ENCODE data around the gene CLTC. TPM values are rescaled to one million over a fixed set of nuclear protein-coding genes. Genes with fewer than 3 reads are reported as not detected.

CLTC gene
- total RNA-seq, 1 donor from 2014 or later: 225 TPM

- H3K36me3 Mint-ChIP-seq: peaks cover 2% of the 10 kb centered on the region
- no peaks in the 10 kb centered on the region for H3K9me3 Mint-ChIP-seq
- Histone ChIP-seq H3K79me2 (ENCODE audit: low read depth) (peaks cover 56% of the 10 kb centered on the region), H4K20me1 (ENCODE audit: low read depth) (peaks cover 34% of the 10 kb centered on the region), H3K4me1 (peaks cover 29% of the 10 kb centered on the region), H3F3A (ENCODE audit: low read depth) (peaks cover 26% of the 10 kb centered on the region), H3K4me2 (peak overlapping the region; percentile 85), H3K9ac (peak overlapping the region; percentile 71), H3K9me3 (ENCODE audit: low read depth) (no peaks in the 10 kb centered on the region), H3K36me3 (no peaks in the 10 kb centered on the region), H3K27ac (peak overlapping the region; percentile 99), H3K27me3 (no peaks in the 10 kb centered on the region), H2AFZ (replicated peaks) (peak overlapping the region; percentile 86), H3K4me3 (peak overlapping the region; percentile 91)
- H3K27ac Mint-ChIP-seq: peak overlapping the region; percentile 100
- no peak for TF ChIP-seq CTCF (IDR thresholded peaks at IDR 0.05)
- TF ChIP-seq EZH2phosphoT487 (IDR thresholded peaks at IDR 0.05): no peak
- TF ChIP-seq EZH2 (IDR thresholded peaks at IDR 0.05): no peak
- no peak for DNase-seq (ENCODE audit: low spot score)
- H3K4me3 Mint-ChIP-seq: peak overlapping the region; percentile 99
- H3K4me1 Mint-ChIP-seq: peaks cover 39% of the 10 kb centered on the region
- peaks cover 2% of the 10 kb centered on the region for H3K27me3 Mint-ChIP-seq (ENCODE audit: insufficient read depth, low read depth)
These were observed 729 bp upstream of the CLTC start for GRCh38 chr17:59619035-59619297.

GRCh38 chr17:59620064-59620359, 317 bp downstream of the CLTC start:
- Mint-ChIP-seq H3K36me3 (peaks cover 2% of the 10 kb centered on the region), H3K27ac (peak overlapping the region; percentile 100), H3K4me1 (peaks cover 39% of the 10 kb centered on the region), H3K27me3 (ENCODE audit: insufficient read depth, low read depth) (peaks cover 2% of the 10 kb centered on the region), H3K4me3 (peak overlapping the region; percentile 99), H3K9me3 (no peaks in the 10 kb centered on the region)
- Histone ChIP-seq H3K9me3 (ENCODE audit: low read depth) (no peaks in the 10 kb centered on the region), H3K36me3 (no peaks in the 10 kb centered on the region), H3K79me2 (ENCODE audit: low read depth) (peaks cover 66% of the 10 kb centered on the region), H3K27me3 (no peaks in the 10 kb centered on the region), H3K4me1 (peaks cover 29% of the 10 kb centered on the region), H3F3A (ENCODE audit: low read depth) (peaks cover 26% of the 10 kb centered on the region), H2AFZ (replicated peaks) (peak overlapping the region; percentile 86), H3K9ac (peak overlapping the region; percentile 90), H3K4me2 (peak overlapping the region; percentile 85), H3K4me3 (peak overlapping the region; percentile 91), H4K20me1 (ENCODE audit: low read depth) (peaks cover 42% of the 10 kb centered on the region), H3K27ac (peak overlapping the region; percentile 99)
- no peak for DNase-seq (ENCODE audit: low spot score)
- TF ChIP-seq EZH2 (IDR thresholded peaks at IDR 0.05) (peak; percentile 5), EZH2phosphoT487 (IDR thresholded peaks at IDR 0.05) (no peak), CTCF (IDR thresholded peaks at IDR 0.05) (no peak)

GRCh38 chr17:59620518-59621259, 994 bp downstream of the CLTC start:
- Mint-ChIP-seq H3K27ac (peak overlapping the region; percentile 100), H3K36me3 (peaks cover 5% of the 10 kb centered on the region), H3K4me1 (peaks cover 39% of the 10 kb centered on the region), H3K4me3 (peak overlapping the region; percentile 99), H3K9me3 (no peaks in the 10 kb centered on the region), H3K27me3 (ENCODE audit: insufficient read depth, low read depth) (peaks cover 2% of the 10 kb centered on the region)
- peak overlapping the region; percentile 91 for H3K4me3 ChIP-seq
- peaks cover 45% of the 10 kb centered on the region for H4K20me1 ChIP-seq (ENCODE audit: low read depth)
- peak overlapping the region; percentile 85 for H3K4me2 ChIP-seq
- H3F3A ChIP-seq (ENCODE audit: low read depth): peaks cover 26% of the 10 kb centered on the region
- H3K9me3 ChIP-seq (ENCODE audit: low read depth): no peaks in the 10 kb centered on the region
- H3K36me3 ChIP-seq: no peaks in the 10 kb centered on the region
- TF ChIP-seq EZH2 (IDR thresholded peaks at IDR 0.05) (no peak), CTCF (IDR thresholded peaks at IDR 0.05) (no peak), EZH2phosphoT487 (IDR thresholded peaks at IDR 0.05) (no peak)
- no peak overlapping the region for H2AFZ ChIP-seq (replicated peaks)
- no peaks in the 10 kb centered on the region for H3K27me3 ChIP-seq
- H3K27ac ChIP-seq: peak overlapping the region; percentile 99
- peaks cover 29% of the 10 kb centered on the region for H3K4me1 ChIP-seq
- peaks cover 73% of the 10 kb centered on the region for H3K79me2 ChIP-seq (ENCODE audit: low read depth)
- peak; percentile 40 for DNase-seq (ENCODE audit: low spot score)
- H3K9ac ChIP-seq: peak overlapping the region; percentile 90

Measured in neural progenitor cell (in vitro differentiated cells).